ENCODE data around the gene FXYD4.
A peak's percentile ranks its signal among the peaks of the same experiment; 100 is the strongest.

The FXYD4 gene

DNA sequence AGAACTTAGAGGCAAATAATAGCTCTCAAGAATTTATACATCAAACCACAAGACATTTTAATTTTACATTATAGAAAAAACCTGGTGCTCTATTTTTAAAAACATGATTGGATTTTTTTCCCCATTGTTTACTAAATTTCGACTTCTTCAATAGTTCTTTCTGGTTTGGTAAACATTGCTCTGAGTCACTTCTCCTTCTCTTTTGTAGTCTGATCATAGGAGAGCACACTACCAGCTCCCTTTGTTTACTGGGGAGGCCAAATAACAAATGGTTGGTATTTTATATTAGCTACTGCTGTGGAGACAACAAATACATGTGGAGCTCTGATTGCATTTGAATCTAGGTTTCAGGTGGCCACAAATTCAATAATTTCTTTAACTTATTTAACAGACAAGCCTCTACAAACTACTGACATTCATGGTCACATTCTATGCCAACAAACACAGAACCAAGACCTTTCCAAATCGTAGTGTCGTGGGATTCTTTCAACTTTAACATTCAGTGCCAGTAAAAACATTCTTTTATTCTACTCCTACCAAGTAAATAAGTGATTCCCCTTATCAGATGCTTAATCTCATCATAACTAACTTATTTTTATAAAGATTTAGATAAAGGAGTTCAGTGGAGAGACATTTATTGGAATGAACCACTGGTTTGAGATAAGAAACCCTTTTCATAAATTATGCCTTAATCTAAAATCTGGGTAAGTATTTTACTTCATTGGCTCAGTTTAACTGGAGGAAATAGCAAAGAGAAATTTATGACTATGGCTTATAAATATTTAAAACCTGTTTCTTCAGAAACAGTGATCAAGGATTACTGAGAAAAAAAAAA lies 17.7 kb upstream of the FXYD4 start:
- Histone ChIP-seq H3K4me1 (ENCODE audit: control insufficient read depth in 5 of 5, insufficient read depth in 5 of 5, low read length in 5 of 5) (peaks cover 0 to 5% (median 2%) of the 10 kb centered on the region in 5 donors), H3K9me3 (ENCODE audit: control insufficient read depth in 5 of 5, low read length in 5 of 5) (no peaks in the 10 kb centered on the region), H3K36me3 (ENCODE audit: control insufficient read depth in 5 of 5, insufficient read depth in 5 of 5, low read length in 5 of 5) (no peaks in the 10 kb centered on the region), H3K4me3 (ENCODE audit: low read depth in 1 of 5, low read length in 5 of 5) (no peak overlapping the region), H3K27me3 (ENCODE audit: control insufficient read depth in 5 of 5, insufficient read depth in 4 of 5, low read length in 5 of 5) (peaks cover 3 to 14% (median 14%) of the 10 kb centered on the region in 5 donors), H3K9ac (ENCODE audit: low read length in 5 of 5) (no peak overlapping the region), H3K27ac (ENCODE audit: low read depth, low read length) (no peak overlapping the region)

DNA sequence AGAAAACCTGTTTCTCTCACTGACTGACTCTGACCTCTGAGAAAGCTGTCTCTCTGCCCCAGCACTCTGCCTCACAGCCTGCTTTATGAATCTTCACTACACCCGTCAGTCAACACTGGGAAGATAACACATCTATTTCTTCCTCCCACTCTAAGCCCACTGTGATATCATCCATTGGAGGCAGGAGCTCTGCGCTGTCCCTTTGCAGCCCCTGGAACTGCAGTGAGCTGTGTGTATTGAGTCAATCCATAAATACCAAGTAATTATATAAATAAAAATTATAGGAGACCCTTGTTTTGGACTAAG lies 17.2 kb upstream of the FXYD4 start:
- Histone ChIP-seq H3K36me3 (ENCODE audit: control insufficient read depth in 5 of 5, insufficient read depth in 5 of 5, low read length in 5 of 5) (no peaks in the 10 kb centered on the region), H3K27me3 (ENCODE audit: control insufficient read depth in 5 of 5, insufficient read depth in 4 of 5, low read length in 5 of 5) (peaks cover under 1 to 14% (median 12%) of the 10 kb centered on the region in 5 donors), H3K9ac (ENCODE audit: low read length in 5 of 5) (no peak overlapping the region), H3K4me3 (ENCODE audit: low read depth in 1 of 5, low read length in 5 of 5) (no peak overlapping the region), H3K27ac (ENCODE audit: low read depth, low read length) (no peak overlapping the region), H3K4me1 (ENCODE audit: control insufficient read depth in 5 of 5, insufficient read depth in 5 of 5, low read length in 5 of 5) (peaks cover 0 to 5% (median 2%) of the 10 kb centered on the region in 5 donors), H3K9me3 (ENCODE audit: control insufficient read depth in 5 of 5, low read length in 5 of 5) (no peaks in the 10 kb centered on the region)

DNA sequence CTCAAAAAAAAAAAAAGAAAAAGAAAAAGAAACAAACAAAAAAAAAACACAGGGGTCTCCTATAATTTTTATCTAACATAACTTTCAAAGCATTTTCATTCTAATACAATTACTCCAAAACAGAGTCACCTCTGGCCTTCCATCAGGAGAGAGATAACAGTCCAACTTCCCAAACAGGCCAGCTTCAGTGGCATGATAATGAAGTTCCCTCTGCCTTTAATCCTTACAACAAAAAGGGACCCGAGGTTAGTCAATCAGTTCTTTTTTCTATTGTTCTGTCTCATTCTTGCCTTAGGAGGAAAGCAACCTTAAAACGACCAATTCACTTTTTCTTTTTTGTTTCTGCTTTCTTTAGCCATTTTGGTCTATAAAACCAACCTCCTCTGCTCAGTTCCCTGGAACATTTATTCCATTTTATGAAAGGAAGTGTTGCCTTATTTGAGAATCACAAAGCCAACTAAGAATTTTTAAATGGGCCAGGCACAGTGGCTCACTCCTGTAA lies 16.5 kb upstream of the FXYD4 start:
- Histone ChIP-seq H3K9me3 (ENCODE audit: control insufficient read depth in 5 of 5, low read length in 5 of 5) (no peaks in the 10 kb centered on the region), H3K36me3 (ENCODE audit: control insufficient read depth in 5 of 5, insufficient read depth in 5 of 5, low read length in 5 of 5) (no peaks in the 10 kb centered on the region), H3K27ac (ENCODE audit: low read depth, low read length) (no peak overlapping the region), H3K9ac (ENCODE audit: low read length in 5 of 5) (no peak overlapping the region), H3K4me3 (ENCODE audit: low read depth in 1 of 5, low read length in 5 of 5) (no peak overlapping the region), H3K27me3 (ENCODE audit: control insufficient read depth in 5 of 5, insufficient read depth in 4 of 5, low read length in 5 of 5) (peaks cover 0 to 11% (median 11%) of the 10 kb centered on the region in 5 donors), H3K4me1 (ENCODE audit: control insufficient read depth in 5 of 5, insufficient read depth in 5 of 5, low read length in 5 of 5) (peaks cover 0 to 5% (median 2%) of the 10 kb centered on the region in 5 donors)

GRCh38 chr10:43355749-43356371 lies 15.6 kb upstream of the FXYD4 start:
- H3K9ac ChIP-seq (ENCODE audit: low read length in 5 of 5): no peak overlapping the region
- peaks cover 0 to 2% (median 0%) of the 10 kb centered on the region in 5 donors for H3K4me1 ChIP-seq (ENCODE audit: control insufficient read depth in 5 of 5, insufficient read depth in 5 of 5, low read length in 5 of 5)
- H3K36me3 ChIP-seq (ENCODE audit: control insufficient read depth in 5 of 5, insufficient read depth in 5 of 5, low read length in 5 of 5): no peaks in the 10 kb centered on the region
- no peaks in the 10 kb centered on the region for H3K9me3 ChIP-seq (ENCODE audit: control insufficient read depth in 5 of 5, low read length in 5 of 5)
- H3K27me3 ChIP-seq (ENCODE audit: control insufficient read depth in 5 of 5, insufficient read depth in 4 of 5, low read length in 5 of 5): peaks cover 0 to 3% (median 1%) of the 10 kb centered on the region in 5 donors
- no peak overlapping the region for H3K27ac ChIP-seq (ENCODE audit: low read depth, low read length)
- no peak overlapping the region for H3K4me3 ChIP-seq (ENCODE audit: low read depth in 1 of 5, low read length in 5 of 5)

DNA sequence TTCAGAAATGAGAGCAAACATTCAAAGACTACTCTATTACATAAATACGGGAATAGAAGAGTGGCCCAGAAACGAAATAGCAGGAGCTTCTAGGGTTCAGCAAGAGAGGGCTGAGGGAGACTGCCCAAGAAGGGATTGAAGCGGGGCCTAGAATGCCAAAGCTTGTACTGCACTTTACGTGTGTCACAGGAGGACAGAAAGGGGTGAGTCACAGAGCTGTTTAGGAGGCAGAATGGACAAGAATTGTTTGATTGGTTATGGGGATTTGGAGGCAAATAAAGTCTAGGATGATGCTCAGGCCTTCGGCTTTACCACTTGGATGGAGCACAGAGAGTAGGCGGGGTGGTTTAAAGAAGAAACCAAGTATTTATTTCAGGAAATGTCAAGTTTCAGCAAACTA lies 11.3 kb upstream of the FXYD4 start:
- no peaks in the 10 kb centered on the region for H3K9me3 ChIP-seq (ENCODE audit: control insufficient read depth in 5 of 5, low read length in 5 of 5)
- no peak overlapping the region for H3K9ac ChIP-seq (ENCODE audit: low read length in 5 of 5)
- H3K4me1 ChIP-seq (ENCODE audit: control insufficient read depth in 5 of 5, insufficient read depth in 5 of 5, low read length in 5 of 5): peaks cover 0 to 15% (median 14%) of the 10 kb centered on the region in 5 donors
- no peak overlapping the region for H3K27ac ChIP-seq (ENCODE audit: low read depth, low read length)
- H3K27me3 ChIP-seq (ENCODE audit: control insufficient read depth in 5 of 5, insufficient read depth in 4 of 5, low read length in 5 of 5): no peaks in the 10 kb centered on the region
- H3K4me3 ChIP-seq (ENCODE audit: low read depth in 1 of 5, low read length in 5 of 5): no peak overlapping the region
- H3K36me3 ChIP-seq (ENCODE audit: control insufficient read depth in 5 of 5, insufficient read depth in 5 of 5, low read length in 5 of 5): no peaks in the 10 kb centered on the region

DNA sequence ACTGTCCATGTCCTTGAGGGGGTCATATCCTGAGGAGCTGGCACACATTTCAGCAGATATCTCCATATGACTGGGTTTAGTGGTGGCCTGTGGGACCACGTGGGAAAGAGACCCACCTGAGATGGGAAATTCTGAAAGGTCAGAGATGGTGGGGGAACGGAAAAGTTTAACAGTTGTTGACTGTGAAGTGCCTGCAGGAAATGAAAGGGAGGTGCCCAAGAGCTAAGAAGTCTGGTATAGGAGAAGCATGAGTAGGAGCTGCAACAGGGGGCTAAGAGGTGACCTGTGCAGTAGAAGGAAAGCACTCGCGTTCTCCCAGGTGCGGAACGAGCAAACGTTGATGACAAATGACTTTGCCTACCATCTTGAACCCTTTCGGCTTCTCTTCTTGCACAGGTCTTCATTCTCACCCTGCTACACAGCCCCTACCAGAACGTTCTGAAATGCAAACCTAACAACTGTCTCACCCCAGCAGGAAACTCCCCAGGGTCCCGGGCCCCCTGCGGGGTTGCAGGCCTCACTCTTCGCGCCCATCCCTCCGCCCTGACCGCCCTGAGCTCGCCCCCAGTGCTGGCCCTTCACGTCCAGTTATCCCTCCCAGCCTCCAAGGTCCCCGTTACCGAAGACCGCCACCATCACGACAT lies 9.8 kb upstream of the FXYD4 start:
- Histone ChIP-seq H3K9ac (ENCODE audit: low read length in 5 of 5) (peak overlapping the region in 3 of 5 donors; percentile 57 to 91 (median 86)), H3K9me3 (ENCODE audit: control insufficient read depth in 5 of 5, low read length in 5 of 5) (no peaks in the 10 kb centered on the region), H3K27me3 (ENCODE audit: control insufficient read depth in 5 of 5, insufficient read depth in 4 of 5, low read length in 5 of 5) (no peaks in the 10 kb centered on the region), H3K4me3 (ENCODE audit: low read depth in 1 of 5, low read length in 5 of 5) (peak overlapping the region; percentile 58 to 81 (median 71)), H3K36me3 (ENCODE audit: control insufficient read depth in 5 of 5, insufficient read depth in 5 of 5, low read length in 5 of 5) (no peaks in the 10 kb centered on the region), H3K4me1 (ENCODE audit: control insufficient read depth in 5 of 5, insufficient read depth in 5 of 5, low read length in 5 of 5) (peaks cover 0 to 15% (median 14%) of the 10 kb centered on the region in 5 donors), H3K27ac (ENCODE audit: low read depth, low read length) (no peak overlapping the region)

DNA sequence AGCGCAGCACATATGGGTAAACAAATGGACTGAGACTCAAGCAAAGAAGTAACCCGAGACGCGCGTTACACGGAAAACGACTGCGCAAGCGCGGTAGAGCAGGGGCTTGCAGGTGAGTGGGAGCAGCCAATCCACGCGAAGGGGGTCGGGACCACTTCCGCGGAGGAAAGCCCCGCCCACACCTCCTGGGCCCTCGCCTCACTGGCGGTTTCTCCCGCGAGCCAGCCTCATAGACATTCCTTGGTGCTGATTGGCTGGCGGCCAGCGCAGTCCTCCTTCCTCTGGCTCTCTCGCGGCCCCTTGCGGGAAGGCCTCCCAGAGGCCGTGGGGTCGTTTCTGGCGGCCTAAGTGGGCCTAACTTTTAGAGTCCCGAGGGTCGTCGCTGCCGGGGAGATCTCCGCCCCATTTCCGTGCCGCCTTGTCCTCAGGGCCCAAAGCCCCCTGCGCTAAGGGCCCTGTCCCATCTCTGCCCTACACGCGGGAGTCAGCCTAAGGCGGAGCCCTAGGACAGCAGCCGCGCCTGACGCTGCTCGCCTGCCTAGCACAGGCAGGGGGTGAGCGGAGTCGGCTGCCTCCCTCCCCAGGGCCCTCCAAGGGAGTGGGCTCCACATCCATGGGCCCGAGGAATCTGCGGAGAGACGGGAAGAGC lies 9.1 kb upstream of the FXYD4 start:
- Histone ChIP-seq H3K4me1 (ENCODE audit: control insufficient read depth in 5 of 5, insufficient read depth in 5 of 5, low read length in 5 of 5) (peaks cover 0 to 15% (median 14%) of the 10 kb centered on the region in 5 donors), H3K9ac (ENCODE audit: low read length in 5 of 5) (peak overlapping the region in 4 of 5 donors; percentile 4 to 91 (median 84)), H3K9me3 (ENCODE audit: control insufficient read depth in 5 of 5, low read length in 5 of 5) (no peaks in the 10 kb centered on the region), H3K36me3 (ENCODE audit: control insufficient read depth in 5 of 5, insufficient read depth in 5 of 5, low read length in 5 of 5) (no peaks in the 10 kb centered on the region), H3K27ac (ENCODE audit: low read depth, low read length) (no peak overlapping the region), H3K4me3 (ENCODE audit: low read depth in 1 of 5, low read length in 5 of 5) (peak overlapping the region; percentile 58 to 81 (median 71)), H3K27me3 (ENCODE audit: control insufficient read depth in 5 of 5, insufficient read depth in 4 of 5, low read length in 5 of 5) (no peaks in the 10 kb centered on the region)

DNA sequence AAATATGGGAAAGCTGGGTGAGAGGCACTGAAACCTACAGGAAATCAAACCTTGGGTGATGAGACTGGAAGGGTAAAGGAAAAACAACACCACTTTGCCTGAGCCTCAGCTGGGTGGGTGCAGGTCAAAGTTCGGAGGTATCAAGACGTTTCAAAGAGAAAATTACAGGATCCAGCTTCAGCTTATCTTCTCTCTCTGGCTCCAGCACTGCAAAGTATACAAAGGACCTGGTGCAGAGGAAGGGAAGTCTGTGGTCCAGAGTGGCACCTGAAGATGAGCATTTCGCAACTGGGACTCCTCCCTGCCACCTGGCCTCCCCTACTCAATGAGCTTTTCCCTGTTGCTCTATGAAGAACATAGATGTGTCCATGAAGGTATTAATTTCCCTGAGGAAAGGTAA lies 6.4 kb upstream of the FXYD4 start:
- H3K27me3 ChIP-seq (ENCODE audit: control insufficient read depth in 5 of 5, insufficient read depth in 4 of 5, low read length in 5 of 5): no peaks in the 10 kb centered on the region
- no peak overlapping the region for H3K27ac ChIP-seq (ENCODE audit: low read depth, low read length)
- H3K9ac ChIP-seq (ENCODE audit: low read length in 5 of 5): no peak overlapping the region
- H3K4me1 ChIP-seq (ENCODE audit: control insufficient read depth in 5 of 5, insufficient read depth in 5 of 5, low read length in 5 of 5): peaks cover 0 to 15% (median 14%) of the 10 kb centered on the region in 5 donors
- no peaks in the 10 kb centered on the region for H3K9me3 ChIP-seq (ENCODE audit: control insufficient read depth in 5 of 5, low read length in 5 of 5)
- no peak overlapping the region for H3K4me3 ChIP-seq (ENCODE audit: low read depth in 1 of 5, low read length in 5 of 5)
- H3K36me3 ChIP-seq (ENCODE audit: control insufficient read depth in 5 of 5, insufficient read depth in 5 of 5, low read length in 5 of 5): no peaks in the 10 kb centered on the region

- Histone ChIP-seq H3K27me3 (ENCODE audit: control insufficient read depth in 5 of 5, insufficient read depth in 4 of 5, low read length in 5 of 5) (peaks cover 0 to 3% (median 0%) of the 10 kb centered on the region in 5 donors), H3K4me1 (ENCODE audit: control insufficient read depth in 5 of 5, insufficient read depth in 5 of 5, low read length in 5 of 5) (no peaks in the 10 kb centered on the region)
These were observed 1.5 kb upstream of the FXYD4 start for GRCh38 chr10:43369921-43370320.

More at GRCh38 chr10:43369921-43370320, 1.5 kb upstream of the FXYD4 start:
- H3K27ac ChIP-seq (ENCODE audit: low read depth, low read length): no peak overlapping the region
- no peak overlapping the region for H3K9ac ChIP-seq (ENCODE audit: low read length in 5 of 5)
- H3K4me3 ChIP-seq (ENCODE audit: low read depth in 1 of 5, low read length in 5 of 5): no peak overlapping the region
- H3K9me3 ChIP-seq (ENCODE audit: control insufficient read depth in 5 of 5, low read length in 5 of 5): no peaks in the 10 kb centered on the region
- no peaks in the 10 kb centered on the region for H3K36me3 ChIP-seq (ENCODE audit: control insufficient read depth in 5 of 5, insufficient read depth in 5 of 5, low read length in 5 of 5)
